Measurements from ENCODE around the gene HIPK2. TPM values are rescaled to one million over a fixed set of nuclear protein-coding genes. Genes with fewer than 3 reads are reported as not detected.

Gene HIPK2
- polyA plus RNA-seq, 3 donors, result 1.6 to 12.1 (median 3.0) TPM

GRCh38 chr7:139675127-139676125, 102.4 kb downstream of the HIPK2 start:
- peaks cover 18 to 23% of the 10 kb centered on the region in 2 donors for H3K4me1 ChIP-seq (ENCODE audit: control insufficient read depth in 1 of 2, insufficient read depth in 2 of 2, low read length in 2 of 2)
- H3K4me3 ChIP-seq (replicated peaks in 1 of 3; ENCODE audit: low read depth in 2 of 3, low read length in 3 of 3), result no peak overlapping the region
- no peak overlapping the region for H3K4me2 ChIP-seq (replicated peaks; ENCODE audit: extremely low read depth, low read length, poor library complexity, severe bottlenecking)
- Mint-ChIP-seq H3K27me3 (ENCODE audit: low read depth in 3 of 3) (peaks cover 0 to 4% (median 0%) of the 10 kb centered on the region in 3 donors), H3K36me3 (peaks cover 41 to 56% of the 10 kb centered on the region in 2 donors), H3K27ac (peak overlapping the region; percentile 31 to 90 (median 68)), H3K4me1 (peaks cover 25% of the 10 kb centered on the region), H3K4me3 (no peak overlapping the region), H3K9me3 (no peaks in the 10 kb centered on the region)
- no peak overlapping the region for H3K9ac ChIP-seq (ENCODE audit: insufficient read depth, low read length, poor library complexity, severe bottlenecking)
- H3K79me2 ChIP-seq (ENCODE audit: insufficient read depth, low read length), result peaks cover 35% of the 10 kb centered on the region
- H2AFZ ChIP-seq (ENCODE audit: insufficient read depth, low read depth, low read length, poor library complexity, severe bottlenecking), result no peak overlapping the region
- DNase-seq, result peak in 2 of 3 donors; percentile 33 to 41
- H3K27ac ChIP-seq (ENCODE audit: low read depth in 1 of 2, low read length in 2 of 2), result peak overlapping the region; percentile 3 to 70
- H3K27me3 ChIP-seq (ENCODE audit: control insufficient read depth in 2 of 2, insufficient read depth in 2 of 2, low read length in 2 of 2), result no peaks in the 10 kb centered on the region
- intact Hi-C loops (cut with micrococcal nuclease), result loop anchor here in 1 of 2 donors (10.0 kb wide), 1 partner anchor 239 kb away; no protein-coding TSS in a partner anchor
- 75% methylated on average over 5 of the region's 12 CpGs for WGBS (ENCODE audit: insufficient coverage)
- no peak for TF ChIP-seq CTCF (IDR thresholded peaks at IDR 0.05)
- no peaks in the 10 kb centered on the region for H3K9me3 ChIP-seq (replicated peaks in 1 of 2; ENCODE audit: control insufficient read depth in 1 of 2, insufficient read depth in 1 of 2, low read length in 2 of 2)
- peaks cover 4% of the 10 kb centered on the region for H4K20me1 ChIP-seq (ENCODE audit: insufficient read depth, low read length)
- peaks cover 3 to 17% of the 10 kb centered on the region in 2 donors for H3K36me3 ChIP-seq (replicated peaks in 1 of 2; ENCODE audit: control insufficient read depth in 1 of 2, insufficient read depth in 2 of 2, low read length in 2 of 2)

GRCh38 chr7:139674752-139675126, 103.1 kb downstream of the HIPK2 start:
- Histone ChIP-seq H3K79me2 (ENCODE audit: insufficient read depth, low read length) (peaks cover 34% of the 10 kb centered on the region), H3K27me3 (ENCODE audit: control insufficient read depth in 2 of 2, insufficient read depth in 2 of 2, low read length in 2 of 2) (no peaks in the 10 kb centered on the region), H3K9me3 (replicated peaks in 1 of 2; ENCODE audit: control insufficient read depth in 1 of 2, insufficient read depth in 1 of 2, low read length in 2 of 2) (no peaks in the 10 kb centered on the region), H3K27ac (ENCODE audit: low read depth in 1 of 2, low read length in 2 of 2) (peak overlapping the region in 1 of 2 donors; percentile 70), H3K4me1 (ENCODE audit: control insufficient read depth in 1 of 2, insufficient read depth in 2 of 2, low read length in 2 of 2) (peaks cover 12 to 17% of the 10 kb centered on the region in 2 donors), H4K20me1 (ENCODE audit: insufficient read depth, low read length) (peaks cover 10% of the 10 kb centered on the region), H3K4me2 (replicated peaks; ENCODE audit: extremely low read depth, low read length, poor library complexity, severe bottlenecking) (no peak overlapping the region), H3K4me3 (replicated peaks in 1 of 3; ENCODE audit: low read depth in 2 of 3, low read length in 3 of 3) (no peak overlapping the region), H2AFZ (ENCODE audit: insufficient read depth, low read depth, low read length, poor library complexity, severe bottlenecking) (no peak overlapping the region), H3K9ac (ENCODE audit: insufficient read depth, low read length, poor library complexity, severe bottlenecking) (no peak overlapping the region), H3K36me3 (replicated peaks in 1 of 2; ENCODE audit: control insufficient read depth in 1 of 2, insufficient read depth in 2 of 2, low read length in 2 of 2) (peaks cover 3 to 17% of the 10 kb centered on the region in 2 donors)
- TF ChIP-seq CTCF (IDR thresholded peaks at IDR 0.05), result no peak
- Mint-ChIP-seq H3K27me3 (ENCODE audit: low read depth in 3 of 3) (peaks cover 0 to 4% (median 0%) of the 10 kb centered on the region in 3 donors), H3K27ac (peak overlapping the region in 5 of 7 donors; percentile 41 to 73 (median 66)), H3K4me1 (peaks cover 18% of the 10 kb centered on the region), H3K36me3 (peaks cover 42 to 54% of the 10 kb centered on the region in 2 donors), H3K4me3 (no peak overlapping the region), H3K9me3 (no peaks in the 10 kb centered on the region)
- 79% methylated on average over 8 of the region's 8 CpGs for WGBS (ENCODE audit: insufficient coverage)
- intact Hi-C loops (cut with micrococcal nuclease), result loop anchor here in 1 of 2 donors (10.0 kb wide), 1 partner anchor 240 kb away; no protein-coding TSS in a partner anchor
- DNase-seq, result no peak

All from CD14-positive monocyte (primary cell).